Large intestine (tissue), 3 donors: ENCODE data around the gene TAS2R31. TPM values are rescaled to one million over a fixed set of nuclear protein-coding genes. Genes with fewer than 3 reads are reported as not detected.
A peak's percentile ranks its signal among the peaks of the same experiment; 100 is the strongest.

ENCODE experiments used
- DNase-seq, 2 donors: peaks; one replicate each; pipeline versions ENCODE4 v3.0.0 to v3.0.0-alpha.2; 2013
- H3K27ac ChIP-seq: one replicate; pipeline ENCODE4 v1.5.1; 2013; ENCODE audit warnings: low read length
- H3K27me3 ChIP-seq: 2 replicates; pipeline ENCODE4 v1.6.1; 2013; ENCODE audit warnings: low read length; ENCODE audit not compliant: control insufficient read depth, insufficient read depth
- H3K36me3 ChIP-seq: 2 replicates; pipeline ENCODE4 v1.6.1; 2013; ENCODE audit warnings: low read length; ENCODE audit not compliant: control insufficient read depth, insufficient read depth
- H3K4me1 ChIP-seq: one replicate; pipeline ENCODE4 v1.6.1; 2013; ENCODE audit warnings: low read length; ENCODE audit not compliant: control insufficient read depth, insufficient read depth
- H3K4me3 ChIP-seq: one replicate; pipeline ENCODE4 v1.5.1; 2013; ENCODE audit warnings: low read length
- H3K9me3 ChIP-seq: one replicate; pipeline ENCODE4 v1.6.1; 2013; ENCODE audit warnings: mild to moderate bottlenecking, low read depth, low read length, moderate library complexity; ENCODE audit not compliant: control insufficient read depth
- WGBS: methylation state at CpG from one replicate; pipeline ENCODE4 v1.1.5; 2013; ENCODE audit warnings: low lambda C conversion rate; ENCODE audit not compliant: insufficient coverage; 5-methylcytosine and 5-hydroxymethylcytosine counted together
- polyA plus RNA-seq: library from polyadenylated mRNA; unstranded; fragments of 120-200 nt; gene quantifications from one replicate; pipeline ENCODE4 v1.2.1, GENCODE V29; 2013

The TAS2R31 gene
- polyA plus RNA-seq, 1 donor = 0.82 TPM

DNA sequence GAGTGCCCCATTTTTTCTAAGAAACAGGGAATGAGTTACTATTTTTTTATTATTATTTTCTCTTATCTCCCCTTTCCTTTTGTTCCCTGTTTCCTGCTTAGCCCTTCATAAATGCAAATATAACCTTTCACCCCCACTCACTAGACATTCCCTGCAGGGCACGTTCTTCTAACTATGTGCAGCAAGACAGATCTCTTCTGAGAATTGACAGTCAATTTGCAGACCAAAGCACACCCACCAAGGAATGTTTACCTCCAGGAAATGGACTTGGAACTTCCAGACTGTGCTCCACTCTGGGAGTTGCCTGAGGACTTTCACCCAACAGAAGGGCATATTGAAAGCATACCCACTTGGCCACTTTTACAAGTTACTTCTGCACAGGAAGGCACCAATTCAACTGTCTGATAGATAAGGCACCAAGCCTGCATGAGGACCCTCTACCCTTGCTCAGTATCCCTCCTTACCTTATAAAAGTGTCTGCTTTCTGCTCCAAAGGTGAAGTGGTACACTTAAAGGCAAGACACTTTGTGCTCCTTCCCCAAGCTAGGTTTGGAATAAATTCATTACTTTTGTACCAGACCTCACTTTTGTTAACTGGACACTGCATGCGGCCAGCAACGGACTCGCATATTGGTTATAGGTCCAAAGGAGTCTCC lies 15.3 kb downstream of the TAS2R31 start:
- Histone ChIP-seq H3K27ac (peak overlapping the region; percentile 70), H3K36me3 (peaks cover 2% of the 10 kb centered on the region), H3K4me1 (peaks cover 18% of the 10 kb centered on the region), H3K4me3 (no peak overlapping the region), H3K9me3 (no peaks in the 10 kb centered on the region), H3K27me3 (no peaks in the 10 kb centered on the region)
- WGBS = 100% methylated on average over 3 of the region's 4 CpGs
- peak; percentile 84 to 93 for DNase-seq

DNA sequence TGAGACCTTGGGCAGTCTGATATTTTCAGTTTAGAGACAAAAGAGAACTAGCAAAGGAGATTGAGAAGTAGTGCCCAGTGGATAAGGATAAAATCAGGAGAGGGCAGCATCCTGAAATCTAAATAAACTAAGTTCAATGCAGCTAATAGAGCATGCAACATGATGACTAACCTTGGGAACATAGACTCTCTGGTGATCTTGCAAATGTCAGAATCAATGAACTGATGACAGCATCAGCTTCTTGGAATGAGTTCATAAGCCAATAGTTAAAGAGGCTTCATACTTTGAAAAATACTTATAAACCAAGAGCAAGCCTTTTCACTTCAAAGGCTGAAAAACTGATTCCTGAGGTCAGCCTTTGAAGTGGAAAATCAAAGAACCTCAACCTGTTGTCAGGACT lies 17.0 kb downstream of the TAS2R31 start:
- no peak for DNase-seq
- no peak overlapping the region for H3K27ac ChIP-seq
- H3K36me3 ChIP-seq = peaks cover 2% of the 10 kb centered on the region
- peaks cover 18% of the 10 kb centered on the region for H3K4me1 ChIP-seq
- H3K9me3 ChIP-seq = no peaks in the 10 kb centered on the region
- H3K4me3 ChIP-seq = no peak overlapping the region
- H3K27me3 ChIP-seq = no peaks in the 10 kb centered on the region

DNA sequence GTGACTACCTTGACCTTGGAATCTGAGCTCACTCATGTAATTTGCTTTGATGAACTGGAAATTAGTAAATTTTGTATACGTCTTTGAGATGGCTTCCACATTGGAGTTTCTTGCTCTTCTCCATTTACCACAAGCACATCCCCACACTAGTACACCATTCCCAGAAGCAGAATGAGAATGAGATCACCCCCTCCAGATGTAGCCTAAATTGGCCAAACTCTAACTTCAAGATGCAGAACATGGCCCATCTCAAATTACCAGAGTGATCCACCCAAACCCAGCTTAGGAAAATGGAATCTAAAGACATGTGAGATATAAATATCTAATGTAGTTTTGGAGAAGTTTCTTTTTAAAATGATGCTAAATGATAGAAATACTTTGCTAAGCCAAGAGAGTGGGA lies 23.6 kb downstream of the TAS2R31 start:
- no CpG with 5 or more reads among the region's 1 CpG for WGBS
- no peaks in the 10 kb centered on the region for H3K4me1 ChIP-seq
- no peaks in the 10 kb centered on the region for H3K9me3 ChIP-seq
- H3K36me3 ChIP-seq = peaks cover 1% of the 10 kb centered on the region
- no peak for DNase-seq
- no peaks in the 10 kb centered on the region for H3K27me3 ChIP-seq
- no peak overlapping the region for H3K27ac ChIP-seq
- no peak overlapping the region for H3K4me3 ChIP-seq

DNA sequence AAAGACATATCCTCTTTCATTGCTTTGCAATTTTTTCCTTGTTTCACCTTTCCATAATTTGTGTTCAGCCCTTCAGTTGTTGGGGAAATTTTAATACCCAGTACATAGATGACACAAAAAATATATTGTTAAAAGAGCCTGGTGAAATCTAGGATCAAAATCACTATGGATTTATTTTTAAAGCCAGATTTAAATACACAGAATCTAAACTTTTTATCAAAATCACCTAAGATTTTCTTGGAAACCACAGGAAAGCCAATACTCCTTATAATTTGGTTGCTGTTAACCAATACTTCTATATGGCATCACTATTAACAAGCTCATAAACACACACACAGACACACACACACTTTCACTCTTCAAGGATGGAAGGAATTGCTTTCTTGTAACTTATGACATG lies 33.0 kb downstream of the TAS2R31 start, which contains the start of gene TAS2R20:
Gene TAS2R20, minus strand, starts transcription at position 101 of the 400 bp plus-strand sequence. CDS start 429 bp downstream, outside the sequence.
- no peaks in the 10 kb centered on the region for H3K9me3 ChIP-seq
- no peaks in the 10 kb centered on the region for H3K36me3 ChIP-seq
- no peak for DNase-seq
- H3K4me3 ChIP-seq = no peak within 1 kb of the TSS
- H3K4me1 ChIP-seq = no peaks in the 10 kb centered on the region
- H3K27me3 ChIP-seq = no peaks in the 10 kb centered on the region
- H3K27ac ChIP-seq = no peak within 1 kb of the TSS

DNA sequence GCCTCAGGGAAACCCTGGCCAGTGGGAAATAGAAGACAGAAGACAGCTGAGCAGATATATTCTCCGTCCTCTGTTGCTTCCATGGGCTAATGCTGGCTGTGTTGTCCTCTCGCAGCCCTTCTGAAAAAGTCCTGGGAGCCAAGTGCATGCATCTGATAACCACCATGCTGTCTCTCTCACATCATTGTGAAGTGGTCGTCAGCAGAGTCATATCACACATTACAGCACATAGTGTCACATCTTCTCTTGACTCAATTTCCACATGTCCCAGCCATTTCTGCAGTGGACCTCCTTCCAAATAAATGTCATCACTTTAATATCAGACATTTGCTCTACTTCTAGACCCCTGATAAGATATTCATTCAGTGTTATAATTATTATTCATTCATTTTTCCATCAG lies 36.9 kb downstream of the TAS2R31 start:
- DNase-seq = no peak
- H3K9me3 ChIP-seq = no peaks in the 10 kb centered on the region
- no CpG with 5 or more reads among the region's 3 CpGs for WGBS
- no peaks in the 10 kb centered on the region for H3K4me1 ChIP-seq
- no peaks in the 10 kb centered on the region for H3K36me3 ChIP-seq
- H3K27me3 ChIP-seq = no peaks in the 10 kb centered on the region
- no peak overlapping the region for H3K4me3 ChIP-seq
- no peak overlapping the region for H3K27ac ChIP-seq

DNA sequence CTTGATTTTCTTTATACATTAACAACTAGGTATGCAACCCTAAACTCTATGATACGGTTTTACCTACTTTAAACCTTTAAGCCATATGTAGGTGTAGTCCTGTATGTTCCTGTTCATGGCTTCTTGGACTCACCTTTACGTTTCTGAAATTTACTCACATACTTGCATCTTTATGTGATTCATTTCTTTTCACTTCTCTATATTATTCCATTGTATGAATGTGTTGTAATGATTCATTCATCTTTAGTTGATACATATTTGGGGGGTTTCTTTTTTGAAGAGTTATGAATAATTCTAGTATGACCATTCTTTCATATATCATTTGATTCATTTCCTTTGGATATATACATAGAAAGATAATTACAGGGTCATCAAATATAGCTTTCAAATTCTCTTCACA lies 42.1 kb downstream of the TAS2R31 start:
- 89% methylated on average over 1 of the region's 2 CpGs for WGBS
- Histone ChIP-seq H3K36me3 (no peaks in the 10 kb centered on the region), H3K9me3 (no peaks in the 10 kb centered on the region), H3K4me1 (no peaks in the 10 kb centered on the region), H3K27ac (no peak overlapping the region), H3K4me3 (no peak overlapping the region), H3K27me3 (no peaks in the 10 kb centered on the region)
- DNase-seq = no peak

DNA sequence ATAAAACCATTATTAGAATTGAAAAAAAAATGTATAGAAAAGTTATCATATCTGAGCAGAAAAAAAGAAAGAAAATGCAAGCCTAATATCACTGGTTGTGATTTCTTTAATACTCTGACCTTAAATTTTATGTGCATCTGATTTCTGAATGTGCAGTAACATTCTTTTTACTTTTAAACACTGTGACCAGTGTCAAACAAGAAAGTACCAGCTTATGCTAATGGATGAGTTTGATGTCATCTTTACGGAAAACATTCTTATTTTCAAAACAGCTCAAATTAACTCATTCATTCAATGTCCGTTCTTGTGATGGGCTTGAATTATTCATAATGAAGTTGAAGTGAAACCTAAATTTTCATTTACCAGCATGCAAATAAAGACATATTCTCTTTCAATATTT lies 44.4 kb downstream of the TAS2R31 start, which contains the start of gene TAS2R50:
Gene TAS2R50, minus strand, starts transcription at position 101 of the 400 bp plus-strand sequence. Its CDS starts 52 bp downstream, at position 49.
- Histone ChIP-seq H3K27ac (no peak within 1 kb of the TSS), H3K4me1 (no peaks in the 10 kb centered on the region), H3K27me3 (no peaks in the 10 kb centered on the region), H3K36me3 (no peaks in the 10 kb centered on the region), H3K9me3 (no peaks in the 10 kb centered on the region), H3K4me3 (no peak within 1 kb of the TSS)
- DNase-seq = no peak
- WGBS = 0% methylated on average over 1 of the region's 2 CpGs

DNA sequence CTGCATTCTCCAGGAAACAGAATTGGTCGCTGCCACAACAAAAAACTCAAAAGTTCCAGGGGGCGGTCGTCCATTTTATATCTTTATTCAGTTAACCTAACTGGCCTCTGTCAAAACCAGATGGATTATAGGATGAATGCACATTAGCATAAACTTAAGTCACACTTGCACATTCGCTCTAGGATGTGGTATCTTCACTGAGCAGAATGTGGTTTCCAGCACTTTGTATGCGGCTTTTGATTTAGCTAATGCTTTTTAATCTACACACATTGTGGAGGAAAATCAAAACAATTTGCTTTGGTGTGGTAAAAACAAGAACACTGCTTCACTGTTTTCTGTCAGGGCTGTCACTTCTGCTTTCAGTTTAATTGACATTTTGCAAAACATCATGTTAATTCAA lies 49.0 kb downstream of the TAS2R31 start:
- Histone ChIP-seq H3K9me3 (no peaks in the 10 kb centered on the region), H3K27me3 (no peaks in the 10 kb centered on the region), H3K36me3 (no peaks in the 10 kb centered on the region), H3K27ac (no peak overlapping the region), H3K4me1 (no peaks in the 10 kb centered on the region), H3K4me3 (no peak overlapping the region)
- WGBS = no CpG with 5 or more reads among the region's 5 CpGs
- no peak for DNase-seq

Other genes starting within 250 kb of the TAS2R31 start
- gene TAS2R7, start 228.8 kb downstream of the TAS2R31 start, polyA plus RNA-seq = not detected
- gene TAS2R8, start 224.1 kb downstream of the TAS2R31 start, polyA plus RNA-seq = not detected
- gene TAS2R9, start 221.2 kb downstream of the TAS2R31 start, polyA plus RNA-seq = not detected
- 1.2 TPM for gene TAS2R10, start 205.0 kb downstream of the TAS2R31 start, polyA plus RNA-seq
- 6.1 TPM for gene PRR4, start 181.9 kb downstream of the TAS2R31 start, polyA plus RNA-seq
- gene PRH1, start 147.2 kb downstream of the TAS2R31 start, polyA plus RNA-seq = 7.3 TPM
- 0.03 TPM for gene TAS2R13, start 121.8 kb downstream of the TAS2R31 start, polyA plus RNA-seq
- gene PRH2, start 102.2 kb downstream of the TAS2R31 start, polyA plus RNA-seq = 0.55 TPM
- 3.5 TPM for gene TAS2R14, start 92.1 kb downstream of the TAS2R31 start, polyA plus RNA-seq
- gene TAS2R50, start 44.5 kb downstream of the TAS2R31 start, polyA plus RNA-seq = 0.04 TPM
- gene TAS2R20, start 33.1 kb downstream of the TAS2R31 start, polyA plus RNA-seq = 2.5 TPM
- gene TAS2R19, start 8.8 kb downstream of the TAS2R31 start, polyA plus RNA-seq = 0.87 TPM
- gene TAS2R46, start 30.9 kb upstream of the TAS2R31 start, polyA plus RNA-seq = 0.13 TPM
- 0.48 TPM for gene TAS2R43, start 60.9 kb upstream of the TAS2R31 start, polyA plus RNA-seq
- gene TAS2R30, start 103.2 kb upstream of the TAS2R31 start, polyA plus RNA-seq = 0.07 TPM
- gene SMIM10L1, start 139.8 kb upstream of the TAS2R31 start, polyA plus RNA-seq = 13.2 TPM
- 0.06 TPM for gene TAS2R42, start 155.5 kb upstream of the TAS2R31 start, polyA plus RNA-seq
- not detected for gene PRB3, start 238.3 kb upstream of the TAS2R31 start, polyA plus RNA-seq